ENCODE measurements around the gene PER1.

The PER1 gene, protein sequence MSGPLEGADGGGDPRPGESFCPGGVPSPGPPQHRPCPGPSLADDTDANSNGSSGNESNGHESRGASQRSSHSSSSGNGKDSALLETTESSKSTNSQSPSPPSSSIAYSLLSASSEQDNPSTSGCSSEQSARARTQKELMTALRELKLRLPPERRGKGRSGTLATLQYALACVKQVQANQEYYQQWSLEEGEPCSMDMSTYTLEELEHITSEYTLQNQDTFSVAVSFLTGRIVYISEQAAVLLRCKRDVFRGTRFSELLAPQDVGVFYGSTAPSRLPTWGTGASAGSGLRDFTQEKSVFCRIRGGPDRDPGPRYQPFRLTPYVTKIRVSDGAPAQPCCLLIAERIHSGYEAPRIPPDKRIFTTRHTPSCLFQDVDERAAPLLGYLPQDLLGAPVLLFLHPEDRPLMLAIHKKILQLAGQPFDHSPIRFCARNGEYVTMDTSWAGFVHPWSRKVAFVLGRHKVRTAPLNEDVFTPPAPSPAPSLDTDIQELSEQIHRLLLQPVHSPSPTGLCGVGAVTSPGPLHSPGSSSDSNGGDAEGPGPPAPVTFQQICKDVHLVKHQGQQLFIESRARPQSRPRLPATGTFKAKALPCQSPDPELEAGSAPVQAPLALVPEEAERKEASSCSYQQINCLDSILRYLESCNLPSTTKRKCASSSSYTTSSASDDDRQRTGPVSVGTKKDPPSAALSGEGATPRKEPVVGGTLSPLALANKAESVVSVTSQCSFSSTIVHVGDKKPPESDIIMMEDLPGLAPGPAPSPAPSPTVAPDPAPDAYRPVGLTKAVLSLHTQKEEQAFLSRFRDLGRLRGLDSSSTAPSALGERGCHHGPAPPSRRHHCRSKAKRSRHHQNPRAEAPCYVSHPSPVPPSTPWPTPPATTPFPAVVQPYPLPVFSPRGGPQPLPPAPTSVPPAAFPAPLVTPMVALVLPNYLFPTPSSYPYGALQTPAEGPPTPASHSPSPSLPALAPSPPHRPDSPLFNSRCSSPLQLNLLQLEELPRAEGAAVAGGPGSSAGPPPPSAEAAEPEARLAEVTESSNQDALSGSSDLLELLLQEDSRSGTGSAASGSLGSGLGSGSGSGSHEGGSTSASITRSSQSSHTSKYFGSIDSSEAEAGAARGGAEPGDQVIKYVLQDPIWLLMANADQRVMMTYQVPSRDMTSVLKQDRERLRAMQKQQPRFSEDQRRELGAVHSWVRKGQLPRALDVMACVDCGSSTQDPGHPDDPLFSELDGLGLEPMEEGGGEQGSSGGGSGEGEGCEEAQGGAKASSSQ (N-terminal part only)

GRCh38 chr17:8152112-8152775 lies at the start of gene PER1:
PER1 (minus strand) TSS chr17:8152404; CDS start chr17:8150706, 1,698 bp downstream.
- H3K4me3 ChIP-seq, result peak within 1 kb of the TSS; percentile 47 to 96 (median 77)

DNA sequence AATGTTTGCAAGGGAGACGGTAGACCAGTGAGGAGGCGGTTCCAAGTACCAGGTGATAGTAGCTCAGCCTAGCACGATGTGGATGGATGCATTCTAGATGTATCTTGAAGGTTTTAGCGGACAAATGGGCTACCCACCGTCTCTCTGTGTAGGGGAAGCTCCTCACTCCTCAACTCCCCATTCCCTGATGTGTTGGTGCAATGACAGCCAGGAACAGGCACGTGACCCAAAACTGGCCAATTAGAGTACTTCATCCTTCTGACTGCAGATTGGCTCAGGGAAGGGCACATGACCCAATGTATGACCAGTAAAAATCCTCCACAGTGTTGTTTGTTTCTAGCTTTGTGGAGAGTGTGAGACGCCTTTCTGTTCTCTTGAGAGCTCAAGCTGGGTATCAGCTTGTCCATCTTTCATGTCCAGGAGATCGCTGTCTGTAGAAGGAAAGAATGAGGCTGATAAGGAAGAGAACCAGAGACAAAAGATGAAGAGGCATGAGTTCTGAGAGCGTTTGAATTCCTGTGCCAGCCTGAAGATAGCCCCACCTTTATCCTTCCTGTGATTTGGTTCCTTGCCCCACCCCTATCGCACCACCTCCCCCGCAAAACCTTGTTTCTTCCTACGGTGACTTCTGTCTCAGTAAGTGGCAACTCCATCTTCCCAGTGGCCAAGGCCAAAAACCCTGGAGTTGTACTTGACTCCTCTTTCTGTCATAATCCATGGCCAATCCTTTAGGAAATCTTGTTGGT lies 40.0 kb upstream of the PER1 start:
- H3K27ac ChIP-seq, result peak overlapping the region in 20 of 21 experiments; percentile 41 to 97 (median 75)
- peak overlapping the region in 6 of 7 experiments; percentile 0 to 34 (median 19) for H3K4me3 ChIP-seq

More at GRCh38 chr17:8152112-8152775, at the start of gene PER1:
- peak within 1 kb of the TSS; percentile 78 to 100 (median 95) for H3K27ac ChIP-seq

GRCh38 chr17:8190506-8190905 lies 38.3 kb upstream of the PER1 start:
- Histone ChIP-seq H3K4me3 (peak overlapping the region in 6 of 7 experiments; percentile 78 to 87 (median 86)), H3K27ac (peak overlapping the region in 19 of 21 experiments; percentile 12 to 98 (median 88))

GRCh38 chr17:8189711-8190477 lies 37.7 kb upstream of the PER1 start, which contains the start of gene BORCS6:
BORCS6 (minus strand) TSS chr17:8190180; CDS start chr17:8190140, 40 bp downstream.
- peak within 1 kb of the TSS; percentile 78 to 96 (median 87) for H3K4me3 ChIP-seq

DNA sequence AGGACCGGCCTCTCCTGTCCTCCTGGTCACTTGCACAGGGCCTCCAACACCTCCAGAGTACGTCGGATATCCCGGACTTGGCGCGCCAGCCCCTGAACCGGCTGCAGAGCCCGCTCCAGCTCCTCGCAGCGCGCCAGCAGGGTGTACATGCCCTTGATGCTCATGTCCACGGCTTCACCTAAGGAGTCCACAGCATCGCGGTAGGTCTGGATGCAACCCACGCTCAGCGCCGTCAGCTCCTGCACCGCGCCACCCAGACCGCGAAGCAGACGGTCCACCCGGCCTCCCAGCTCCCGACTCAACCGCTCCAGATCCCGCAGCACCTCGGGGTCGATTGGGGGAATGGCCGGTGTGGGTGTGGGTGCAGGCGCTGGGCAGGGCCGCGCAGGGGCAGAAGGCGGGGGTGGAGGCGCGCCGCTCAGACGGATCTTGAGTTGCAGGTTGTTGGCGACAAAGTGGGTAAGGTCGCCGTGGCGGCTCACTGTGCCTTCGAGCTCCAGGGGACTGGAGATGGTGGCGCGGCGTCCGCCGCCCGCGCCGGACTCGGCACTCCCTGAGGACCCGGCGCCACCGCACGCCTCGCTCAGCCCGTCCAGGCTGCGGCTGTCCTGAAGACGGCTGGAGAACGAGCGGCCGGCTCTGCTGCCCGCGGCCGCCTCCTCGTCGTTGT lies 37.0 kb upstream of the PER1 start:
- peak overlapping the region; percentile 78 to 96 (median 87) for H3K4me3 ChIP-seq
- H3K27ac ChIP-seq, result peak overlapping the region; percentile 52 to 98 (median 92)

More at GRCh38 chr17:8189711-8190477, 37.7 kb upstream of the PER1 start, which contains the start of gene BORCS6:
- peak within 1 kb of the TSS; percentile 52 to 98 (median 92) for H3K27ac ChIP-seq

- H3K4me3 ChIP-seq, result peak overlapping the region; percentile 78 to 96 (median 87)
- peak overlapping the region in 19 of 21 experiments; percentile 80 to 98 (median 92) for H3K27ac ChIP-seq
Measured at GRCh38 chr17:8188263-8188839, 36.1 kb upstream of the PER1 start.

GRCh38 chr17:8187517-8188262 lies 35.5 kb upstream of the PER1 start:
- Histone ChIP-seq H3K27ac (peak overlapping the region in 20 of 21 experiments; percentile 35 to 96 (median 90)), H3K4me3 (peak overlapping the region; percentile 41 to 87 (median 85))

DNA sequence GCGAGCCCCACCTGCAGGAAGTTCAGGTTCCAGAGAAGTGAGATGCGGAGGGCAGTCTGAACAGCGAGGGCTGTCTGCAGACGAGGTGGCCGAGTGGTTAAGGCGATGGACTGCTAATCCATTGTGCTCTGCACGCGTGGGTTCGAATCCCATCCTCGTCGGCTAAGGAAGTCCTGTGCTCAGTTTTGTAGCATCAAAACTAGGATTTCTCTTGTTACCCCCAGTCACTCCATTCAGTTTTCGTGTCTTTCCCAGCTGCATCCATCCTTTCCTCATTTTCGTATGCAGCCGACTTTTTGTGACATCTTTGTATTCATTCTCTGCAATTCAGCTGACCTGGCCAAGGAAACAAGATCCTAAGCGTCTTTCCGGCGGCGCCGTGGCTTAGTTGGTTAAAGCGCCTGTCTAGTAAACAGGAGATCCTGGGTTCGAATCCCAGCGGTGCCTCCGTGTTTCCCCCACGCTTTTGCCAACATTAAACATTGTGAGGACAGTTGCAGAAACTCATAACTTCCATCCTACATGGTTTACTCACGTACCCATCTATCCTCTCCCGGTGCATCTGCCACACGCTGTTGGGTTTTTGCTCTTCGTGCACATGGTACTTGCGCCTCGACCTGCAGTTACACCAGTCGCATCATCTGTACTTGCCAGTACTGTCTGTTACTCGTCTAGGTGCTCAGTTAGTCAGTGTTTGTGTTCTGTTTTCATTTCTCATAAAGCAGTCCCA lies 34.7 kb upstream of the PER1 start:
- Histone ChIP-seq H3K4me3 (peak overlapping the region; percentile 41 to 87 (median 78)), H3K27ac (peak overlapping the region in 20 of 21 experiments; percentile 35 to 96 (median 81))

GRCh38 chr17:8186446-8186786 lies 34.2 kb upstream of the PER1 start:
- Histone ChIP-seq H3K27ac (peak overlapping the region in 20 of 21 experiments; percentile 12 to 96 (median 81)), H3K4me3 (peak overlapping the region; percentile 41 to 87 (median 78))

GRCh38 chr17:8185582-8186445 lies 33.6 kb upstream of the PER1 start:
- Histone ChIP-seq H3K4me3 (peak overlapping the region; percentile 41 to 87 (median 78)), H3K27ac (peak overlapping the region in 20 of 21 experiments; percentile 12 to 96 (median 81))

- Histone ChIP-seq H3K27ac (peak overlapping the region in 19 of 21 experiments; percentile 77 to 100 (median 88)), H3K4me3 (peak overlapping the region; percentile 52 to 73 (median 57))
Measured at GRCh38 chr17:8176998-8177731, 25.0 kb upstream of the PER1 start.

DNA sequence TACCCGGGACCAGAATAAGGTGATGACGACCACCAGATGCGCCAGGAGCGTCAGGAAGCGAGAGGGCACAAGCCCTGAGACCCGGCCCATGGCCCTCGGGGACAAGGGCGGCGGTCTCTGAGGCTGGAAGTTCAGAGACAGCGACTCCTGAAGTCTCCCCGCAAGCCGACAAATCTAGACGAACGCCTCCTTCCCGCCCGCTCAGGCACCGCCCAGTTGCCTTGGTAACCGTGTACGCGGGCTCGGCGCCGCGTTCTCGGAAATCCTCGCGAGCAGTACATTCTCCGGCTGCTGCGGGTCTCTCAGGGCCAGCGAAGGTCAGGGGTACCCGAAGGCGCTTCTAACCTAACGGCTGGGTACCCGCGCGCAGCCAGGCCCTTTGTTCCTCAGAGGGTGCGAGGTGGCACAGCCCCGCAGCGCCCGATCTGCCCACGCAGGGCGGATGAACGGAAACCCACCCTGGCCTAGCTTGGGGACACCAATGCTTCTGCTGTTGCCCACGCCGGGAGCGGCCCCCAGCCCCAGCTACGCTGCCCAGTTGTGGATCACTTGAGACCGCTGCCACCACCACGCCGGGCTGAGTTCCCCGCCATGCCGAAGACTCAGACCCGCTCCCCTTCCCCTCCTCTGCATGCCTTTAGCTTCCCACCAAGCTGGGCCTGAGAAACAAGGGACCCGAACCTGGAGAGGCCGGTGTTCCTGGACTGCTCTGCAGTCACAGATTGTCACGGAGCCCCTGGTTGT lies 24.2 kb upstream of the PER1 start, which contains the start of gene TMEM107:
TMEM107 (minus strand) TSS at position 184 of the 744 bp plus-strand sequence; CDS start at position 90, 94 bp downstream.
- Histone ChIP-seq H3K4me3 (peak within 1 kb of the TSS; percentile 52 to 73 (median 57)), H3K27ac (peak within 1 kb of the TSS; percentile 41 to 100 (median 85))

Data from skin epidermis (tissue), 12 donors.